Ecto neural progenitor cell (in vitro differentiated cells): ENCODE measurements around the gene KCTD19.
"Not testable (repeated sequence)": the region's sequence is repeated elsewhere in the genome, so short reads cannot be mapped to it uniquely, and the experiment has no call there.

Experiments
- DNase-seq: peaks from one replicate; pipeline ENCODE4 v3.0.0-alpha.2; 2018; ENCODE audit warnings: low spot score

The KCTD19 gene

GRCh38 chr16:67326472-67327309 lies at the start of gene KCTD19, which contains the start of gene LRRC36:
Gene KCTD19, minus strand, starts transcription at chr16:67326741. Its CDS starts 34 bp downstream, at chr16:67326707.
Gene LRRC36, plus strand, starts transcription at chr16:67326815. Its CDS starts 48 bp downstream, at chr16:67326863.
- DNase-seq: peak; percentile 99

GRCh38 chr16:67376012-67376411 lies 49.5 kb upstream of the KCTD19 start:
- DNase-seq: not testable (repeated sequence)

GRCh38 chr16:67372664-67373063 lies 46.1 kb upstream of the KCTD19 start:
- DNase-seq: no peak

DNA sequence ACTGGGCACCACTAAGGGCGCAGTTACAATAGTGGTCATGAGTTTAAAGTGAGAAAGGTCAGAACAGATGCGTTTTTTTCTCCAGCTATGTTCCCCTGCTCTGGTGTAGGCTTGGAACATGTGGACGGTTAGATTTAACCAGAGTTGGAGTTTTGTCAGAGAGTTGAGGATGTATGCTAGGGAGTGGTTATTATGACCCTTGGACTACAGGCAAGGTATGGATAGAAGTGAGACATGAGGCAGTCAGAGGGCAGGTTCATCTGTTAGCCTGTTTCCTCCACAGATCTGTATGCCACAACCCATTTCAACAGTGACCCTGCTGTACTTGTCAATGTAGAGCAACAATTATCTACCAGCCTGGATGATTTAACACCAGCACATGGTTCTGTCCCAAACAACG lies 44.1 kb upstream of the KCTD19 start:
- no peak for DNase-seq

- DNase-seq: no peak
Observed at GRCh38 chr16:67364600-67365235, 38.2 kb upstream of the KCTD19 start.

GRCh38 chr16:67361038-67361437 lies 34.5 kb upstream of the KCTD19 start:
- DNase-seq: no peak

DNA sequence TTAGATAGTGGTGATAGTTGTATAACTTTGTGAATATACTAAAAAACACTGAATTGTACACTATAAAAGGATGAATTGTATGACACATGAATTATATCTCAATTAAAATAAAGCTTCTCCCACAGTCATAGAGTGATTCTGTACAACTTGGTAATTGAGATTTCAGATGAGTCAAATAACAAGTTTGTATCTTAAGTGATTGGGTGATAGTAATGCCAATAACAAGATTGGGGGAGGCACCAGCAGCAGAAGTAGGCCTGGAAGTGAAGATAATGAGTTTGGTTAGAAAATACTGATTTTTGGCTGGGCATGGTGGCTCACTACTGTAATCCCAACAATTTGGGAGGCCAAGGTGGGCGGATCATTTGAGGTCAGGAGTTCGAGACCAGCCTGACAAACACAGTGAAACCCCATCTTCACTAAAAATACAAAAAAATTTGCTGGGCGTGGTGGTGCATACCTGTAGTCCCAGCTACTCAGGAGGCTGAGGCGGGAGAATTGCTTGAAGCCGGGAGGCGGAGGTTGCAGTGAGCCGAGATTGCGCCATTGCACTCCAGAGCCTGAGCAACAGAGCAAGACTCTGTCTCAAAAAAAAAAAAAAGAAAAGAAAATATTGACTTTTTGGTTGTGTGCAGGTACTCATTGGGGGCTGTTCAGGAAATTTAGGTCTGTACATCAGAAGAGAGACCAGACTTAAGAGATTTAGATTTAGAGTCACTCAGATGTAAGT lies 33.2 kb upstream of the KCTD19 start:
- not testable (repeated sequence) for DNase-seq

DNA sequence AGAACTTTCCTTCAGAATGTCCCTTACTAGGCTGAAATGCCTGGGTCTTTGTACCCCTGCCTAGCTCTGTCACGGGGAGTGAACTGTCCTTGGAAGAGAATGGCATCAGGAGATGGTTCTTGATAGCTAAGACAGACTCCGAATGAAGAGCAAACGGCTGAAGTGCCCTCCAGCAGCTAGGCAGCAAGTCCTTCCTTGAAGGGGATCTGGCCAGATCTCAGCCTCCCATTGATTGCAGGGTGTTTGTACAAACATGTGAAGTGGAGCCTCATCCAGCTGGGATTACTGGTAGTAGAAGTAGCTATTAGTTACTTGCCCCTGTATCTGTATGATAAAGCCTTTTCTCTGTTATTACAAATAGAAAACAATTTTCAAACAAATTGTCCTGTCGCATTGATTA lies 31.0 kb upstream of the KCTD19 start:
- DNase-seq: no peak

DNA sequence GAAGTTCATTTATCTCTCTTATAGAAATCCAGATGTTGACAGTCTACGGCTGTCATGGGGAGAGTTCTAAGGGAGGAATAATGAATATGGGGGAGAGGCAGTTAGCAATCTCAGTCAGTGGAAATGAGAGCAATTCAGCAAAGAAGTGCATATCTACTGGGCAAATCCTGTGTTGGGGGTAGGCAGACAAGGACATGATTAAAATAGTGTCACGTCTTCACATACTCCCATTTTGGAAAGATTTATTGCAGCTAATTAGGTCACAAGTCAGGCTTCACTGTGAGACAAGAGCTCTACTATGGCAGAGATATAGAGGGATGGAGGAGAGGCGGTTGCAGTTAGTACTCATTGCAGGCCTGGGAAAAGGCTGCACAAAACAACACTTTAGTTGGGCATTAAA lies 29.9 kb upstream of the KCTD19 start:
- no peak for DNase-seq

GRCh38 chr16:67352463-67352862 lies 25.9 kb upstream of the KCTD19 start:
- DNase-seq: not testable (repeated sequence)

GRCh38 chr16:67350324-67350723 lies 23.8 kb upstream of the KCTD19 start:
- DNase-seq: no peak

- no peak for DNase-seq
Observed at GRCh38 chr16:67349172-67349571, 22.6 kb upstream of the KCTD19 start.

DNA sequence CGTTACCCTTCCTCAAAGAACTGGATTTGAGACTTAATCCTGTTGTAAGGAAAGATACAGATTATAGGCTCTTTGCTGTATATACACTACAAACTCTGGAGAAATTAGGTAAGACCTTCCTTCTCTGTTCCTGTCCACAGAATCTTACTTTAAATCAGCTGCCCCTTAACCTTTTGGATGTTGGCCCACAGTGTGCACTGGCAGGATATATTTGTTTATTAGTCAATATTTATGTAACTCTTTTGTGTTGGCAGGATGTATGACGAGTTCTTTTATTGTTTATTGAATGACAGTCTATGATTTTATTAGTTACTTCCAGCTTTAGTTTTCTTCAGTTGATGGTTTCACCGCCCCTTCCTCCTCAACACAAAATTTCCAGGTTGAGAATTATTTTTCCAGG lies 19.8 kb upstream of the KCTD19 start:
- DNase-seq: no peak

- DNase-seq: no peak
Observed at GRCh38 chr16:67345401-67345800, 18.9 kb upstream of the KCTD19 start.

- DNase-seq: no peak
Observed at GRCh38 chr16:67342616-67343015, 16.1 kb upstream of the KCTD19 start.

GRCh38 chr16:67341250-67341649 lies 14.7 kb upstream of the KCTD19 start:
- DNase-seq: no peak

DNA sequence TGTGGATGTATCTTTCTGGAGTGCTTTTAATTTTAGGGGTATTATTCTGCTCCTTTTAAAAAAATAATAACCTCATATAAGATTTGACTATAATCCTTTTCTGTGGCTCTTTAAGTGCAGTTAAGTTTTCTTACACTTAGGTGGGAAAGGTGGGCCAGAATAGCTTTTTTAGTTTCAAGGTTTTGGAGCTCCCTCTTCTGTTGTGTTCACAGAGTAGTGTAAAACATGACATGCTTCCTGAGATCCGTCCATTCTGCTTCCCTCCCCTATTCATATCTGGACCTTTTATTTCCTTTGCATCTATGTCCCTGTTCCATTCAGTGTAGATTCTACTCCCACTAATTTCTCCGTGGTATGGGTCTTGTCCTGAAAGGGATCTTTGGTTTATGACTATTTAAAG lies 12.9 kb upstream of the KCTD19 start:
- no peak for DNase-seq

DNA sequence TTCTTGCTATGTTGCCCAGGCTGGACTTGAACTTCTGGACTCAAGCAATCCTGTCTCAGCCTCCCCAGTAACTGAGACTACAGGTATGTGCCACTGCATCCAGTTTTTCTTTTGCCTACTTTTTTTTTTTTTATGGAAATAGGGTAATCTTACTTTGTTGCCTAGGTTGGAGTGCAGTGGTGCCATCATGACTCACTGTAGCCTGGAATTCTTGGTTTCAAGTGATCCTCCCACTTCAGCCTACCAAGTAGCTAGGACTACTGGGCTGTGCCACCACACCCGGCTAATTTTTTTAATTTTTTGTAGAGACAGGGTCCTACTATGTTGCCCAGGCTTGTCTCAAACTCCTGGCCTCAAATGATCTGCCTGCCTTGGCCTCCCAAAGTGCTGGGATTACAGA lies 10.1 kb upstream of the KCTD19 start:
- DNase-seq: no peak

DNA sequence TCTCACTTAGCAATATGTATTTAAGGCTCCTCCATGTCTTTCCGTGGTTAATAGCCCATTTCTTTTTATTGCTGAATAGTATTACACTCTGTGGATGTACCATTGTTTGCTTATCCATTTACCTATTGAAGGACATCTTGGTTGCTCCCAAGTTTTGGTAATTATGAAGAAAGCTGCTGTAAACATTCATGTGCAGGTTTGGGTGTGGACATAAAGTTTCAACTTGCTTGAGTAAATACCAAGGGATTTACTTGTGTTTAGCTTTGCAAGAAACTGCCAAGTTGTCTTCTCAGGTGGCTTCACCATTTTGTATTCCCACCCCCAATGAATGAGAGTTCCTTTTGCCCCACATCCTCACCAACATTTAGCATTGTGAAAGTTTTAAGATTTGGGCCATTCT lies 9.6 kb upstream of the KCTD19 start:
- DNase-seq: no peak

DNA sequence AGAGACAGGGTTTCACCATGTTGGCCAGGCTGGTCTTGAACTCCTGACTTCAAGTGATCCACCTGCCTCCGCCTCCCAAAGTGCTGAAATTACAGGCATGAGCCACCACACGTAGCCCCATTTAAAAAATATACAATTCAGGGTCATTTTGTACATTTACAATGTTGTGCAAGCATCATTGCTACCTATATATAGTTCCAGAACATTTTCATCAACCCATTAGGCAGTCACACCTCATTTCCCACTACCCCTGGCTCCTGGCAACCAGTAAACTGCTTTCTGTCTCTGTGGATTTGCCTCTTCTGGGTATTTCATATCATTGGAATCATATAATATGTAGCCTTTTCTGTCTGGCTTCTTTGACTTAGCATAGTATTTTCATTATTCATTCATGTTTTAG lies 6.8 kb upstream of the KCTD19 start:
- DNase-seq: no peak

DNA sequence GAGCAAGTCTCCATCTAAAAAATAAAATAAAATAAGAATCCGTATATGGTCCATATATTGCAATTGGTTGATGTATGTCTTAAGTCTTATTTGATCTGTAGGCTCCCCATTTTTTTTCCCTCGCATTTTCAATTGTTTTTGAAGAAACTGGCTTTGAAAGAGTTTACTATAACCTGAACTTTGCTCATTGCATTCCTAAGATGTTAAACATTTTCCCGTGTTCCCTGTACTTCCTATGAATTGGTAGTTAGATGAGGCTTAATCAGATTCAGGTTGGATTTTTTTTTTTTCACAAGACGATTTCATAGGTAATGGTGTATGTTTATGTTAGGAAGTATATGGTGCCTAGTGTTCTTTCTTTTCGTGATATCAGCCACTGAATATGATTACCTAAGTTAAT lies 3.4 kb upstream of the KCTD19 start:
- no peak for DNase-seq

DNA sequence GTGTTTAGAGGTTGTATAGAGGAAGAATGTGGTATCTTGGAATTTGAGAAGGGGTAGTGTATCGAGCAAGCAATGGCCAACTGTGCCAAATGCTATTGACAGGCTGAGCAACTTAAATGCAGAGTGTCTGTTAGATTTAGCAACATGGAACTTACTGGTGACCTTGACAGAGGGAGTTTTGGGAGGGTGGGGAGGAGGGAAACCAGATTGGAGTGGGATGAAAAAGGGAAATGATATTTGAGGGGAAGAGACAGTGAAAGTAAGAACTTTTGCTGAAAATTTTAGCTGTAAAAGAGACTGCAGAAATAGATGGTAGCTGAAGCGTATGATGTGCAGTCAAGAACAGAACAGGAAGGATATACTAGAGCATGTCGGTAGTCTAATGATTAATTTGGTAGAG lies 1.2 kb upstream of the KCTD19 start:
- DNase-seq: no peak

DNA sequence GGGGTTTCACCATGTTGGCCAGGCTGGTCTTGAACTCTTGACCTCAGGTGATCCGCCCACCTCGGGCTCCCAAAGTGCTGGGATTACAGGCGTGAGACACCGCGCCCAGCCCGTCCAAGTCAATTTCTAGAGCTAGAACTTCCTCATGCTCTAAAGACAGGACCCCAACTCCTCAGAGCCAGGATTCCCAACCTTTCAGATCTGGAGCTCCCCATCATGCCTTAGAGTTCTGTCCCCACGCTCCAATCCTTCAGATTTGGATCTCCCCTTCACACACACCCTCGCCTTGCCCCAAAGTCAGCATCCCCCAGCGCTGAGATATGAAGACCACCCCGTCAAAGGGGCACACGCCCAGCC lies 448 bp downstream of the KCTD19 start:
- DNase-seq: no peak
